IMR-90 (cell line): ENCODE data around the gene SMARCC2. TPM values are rescaled to one million over a fixed set of nuclear protein-coding genes. Genes with fewer than 3 reads are reported as not detected.

ENCODE experiments used
- ATAC-seq: fragments of 200-7000 bp; cut with Tn5 transposase; 2 replicates; pipeline ENCODE4 v1.9.1; 2020; ENCODE audit warnings: low read depth, mild to moderate bottlenecking, moderate library complexity
- BruUV-seq: library from RNA; stranded (reverse); fragments of 400-500 nt; replicated peaks from 2 replicates; lab custom pipeline; 2021; lab: Mats Ljungman, UMichigan
- CTCF ChIA-PET: fragments of 300-600 bp; formaldehyde crosslinking; extraction: SDS; loops from one replicate; lab custom pipeline; 2021; ENCODE audit warnings: antibody characterized with exemption; lab: Yijun Ruan, JAX
- POLR2A ChIA-PET: fragments of 300-600 bp; sonication (Branson Sonifier 250); formaldehyde crosslinking; loops from one replicate; lab custom pipeline; 2022; ENCODE audit warnings: antibody characterized with exemption; ENCODE audit not compliant: unreplicated experiment; lab: Charles Lee
- DNase-seq: peaks from one replicate; pipeline ENCODE4 v3.0.0; 2013
- H2AFZ ChIP-seq: replicated peaks from 2 replicates; pipeline ENCODE3; 2013; ENCODE audit warnings: low read length, mild to moderate bottlenecking; ENCODE audit not compliant: poor library complexity
- H2AK5ac ChIP-seq: 2 replicates; pipeline ENCODE4 v1.6.1; 2013; ENCODE audit warnings: low read depth, low read length, inconsistent platforms
- H2AK9ac ChIP-seq: replicated peaks from 2 replicates; pipeline ENCODE3; 2013; ENCODE audit warnings: mild to moderate bottlenecking, low read depth, low read length, moderate library complexity; ENCODE audit not compliant: poor library complexity
- H2BK120ac ChIP-seq: 2 replicates; pipeline ENCODE4 v1.6.1; 2013; ENCODE audit warnings: low read depth, low read length, inconsistent platforms
- H2BK15ac ChIP-seq: 3 replicates; pipeline ENCODE4 v1.6.1; 2013; ENCODE audit warnings: low read depth, low read length, inconsistent platforms
- H2BK20ac ChIP-seq: 2 replicates; pipeline ENCODE4 v1.6.1; 2013; ENCODE audit warnings: low read depth, mild to moderate bottlenecking, inconsistent platforms, low read length, moderate library complexity
- H2BK5ac ChIP-seq: 2 replicates; pipeline ENCODE4 v1.6.1; 2013; ENCODE audit warnings: mild to moderate bottlenecking, low read depth, low read length, inconsistent platforms; ENCODE audit not compliant: poor library complexity, severe bottlenecking
- H3K14ac ChIP-seq: replicated peaks from 2 replicates; pipeline ENCODE4 v1.6.1; 2013; ENCODE audit warnings: low read depth, low read length, inconsistent platforms
- H3K18ac ChIP-seq: 2 replicates; pipeline ENCODE4 v1.6.1; 2013; ENCODE audit warnings: low read depth, low read length, control low read depth
- H3K23ac ChIP-seq: 2 replicates; pipeline ENCODE4 v1.6.1; 2013; ENCODE audit warnings: low read depth, low read length, inconsistent platforms
- H3K27ac ChIP-seq: 2 replicates; pipeline ENCODE4 v1.5.1; 2013; ENCODE audit warnings: mild to moderate bottlenecking, control low read depth, low read length; ENCODE audit not compliant: insufficient read depth
- H3K27me3 ChIP-seq: 2 replicates; pipeline ENCODE4 v1.6.1; 2013; ENCODE audit warnings: low read length; ENCODE audit not compliant: control insufficient read depth, insufficient read depth
- H3K36me3 ChIP-seq: 2 replicates; pipeline ENCODE4 v1.6.1; 2013; ENCODE audit warnings: low read length, mixed read lengths; ENCODE audit not compliant: control insufficient read depth, insufficient read depth
- H3K4ac ChIP-seq: 2 replicates; pipeline ENCODE4 v1.6.1; 2013; ENCODE audit warnings: low read depth, low read length, inconsistent platforms
- H3K4me1 ChIP-seq: 2 replicates; pipeline ENCODE4 v1.6.1; 2013; ENCODE audit warnings: low read length, mixed read lengths; ENCODE audit not compliant: control insufficient read depth, insufficient read depth
- H3K4me2 ChIP-seq: 2 replicates; pipeline ENCODE4 v1.6.1; 2013; ENCODE audit warnings: low read depth, mild to moderate bottlenecking, control low read depth, low read length, moderate library complexity
- H3K4me3 ChIP-seq: 2 replicates; pipeline ENCODE4 v1.5.1; 2013; ENCODE audit warnings: low read depth, mild to moderate bottlenecking, control low read depth, low read length, moderate library complexity; ENCODE audit not compliant: insufficient read depth
- H3K56ac ChIP-seq: 2 replicates; pipeline ENCODE4 v1.6.1; 2013; ENCODE audit warnings: low read length, inconsistent platforms; ENCODE audit not compliant: insufficient read depth; ENCODE audit errors: extremely low read depth
- H3K79me1 ChIP-seq, 2 experiments: 2 replicates each; pipeline ENCODE4 v1.6.1; 2013; ENCODE audit warnings: low read length in 2 of 2, inconsistent platforms in 1 of 2, low read depth in 1 of 2
- H3K9ac ChIP-seq: 2 replicates; pipeline ENCODE4 v1.6.1; 2013; ENCODE audit warnings: low read depth, low read length, control low read depth
- H3K9me1 ChIP-seq: 2 replicates; pipeline ENCODE4 v1.6.1; 2013; ENCODE audit warnings: low read length, inconsistent platforms; ENCODE audit not compliant: insufficient read depth
- H3K9me3 ChIP-seq: 2 replicates; pipeline ENCODE4 v1.6.1; 2013; ENCODE audit warnings: low read length; ENCODE audit not compliant: control insufficient read depth, insufficient read depth
- H4K20me1 ChIP-seq: 2 replicates; pipeline ENCODE4 v1.6.1; 2013; ENCODE audit warnings: low read length, inconsistent platforms; ENCODE audit not compliant: insufficient read depth
- H4K5ac ChIP-seq: 2 replicates; pipeline ENCODE4 v1.6.1; 2013; ENCODE audit warnings: mild to moderate bottlenecking, low read depth, low read length, control low read depth
- H4K8ac ChIP-seq, 2 experiments: 2 replicates each; pipeline ENCODE4 v1.6.1; 2013; ENCODE audit warnings: low read depth in 2 of 2, low read length in 2 of 2, control low read depth in 1 of 2, inconsistent platforms in 1 of 2
- H4K91ac ChIP-seq: 2 replicates; pipeline ENCODE4 v1.6.1; 2013; ENCODE audit warnings: low read depth, low read length, inconsistent platforms; ENCODE audit not compliant: insufficient read depth
- BHLHE40 ChIP-seq: fragments of 150-350 bp; IDR thresholded peaks from 2 replicates; pipeline ENCODE4 v1.6.1; 2016; ENCODE audit warnings: mild to moderate bottlenecking, low read depth, low read length
- ELK1 ChIP-seq: fragments of 150-350 bp; IDR thresholded peaks from 2 replicates; pipeline ENCODE4 v1.6.1; 2016; ENCODE audit warnings: low read depth, mild to moderate bottlenecking, low read length, moderate library complexity, borderline replicate concordance
- MAFK ChIP-seq: IDR thresholded peaks from 2 replicates; pipeline ENCODE4 v1.6.1; 2012; ENCODE audit warnings: low read depth, low read length, improper control_type of control experiment
- MAZ ChIP-seq: IDR thresholded peaks from 2 replicates; pipeline ENCODE4 v1.6.1; 2012; ENCODE audit warnings: low read depth, mild to moderate bottlenecking, low read length, improper control_type of control experiment, moderate library complexity, borderline replicate concordance
- MXI1 ChIP-seq: IDR thresholded peaks from 2 replicates; pipeline ENCODE4 v1.6.1; 2012; ENCODE audit warnings: low read depth, mild to moderate bottlenecking, low read length, moderate library complexity, borderline replicate concordance
- NFE2L2 ChIP-seq: fragments of 150-350 bp; IDR thresholded peaks from 2 replicates; pipeline ENCODE4 v1.6.1; 2016; ENCODE audit warnings: low read depth, mild to moderate bottlenecking, low read length
- USF2 ChIP-seq: fragments of 150-350 bp; IDR thresholded peaks from 2 replicates; pipeline ENCODE4 v1.6.1; 2017; ENCODE audit warnings: mild to moderate bottlenecking, antibody characterized with exemption, low read length, low read depth
- WGBS, 2 experiments: methylation state at CpG; one replicate each; pipeline versions ENCODE4 v1.1.5 to v1.1.7; 2013; ENCODE audit warnings: missing lambda C conversion rate in 2 of 2; ENCODE audit not compliant: insufficient read length in 1 of 2; ENCODE audit errors: extremely low coverage in 2 of 2; 5-methylcytosine and 5-hydroxymethylcytosine counted together
- dilution Hi-C: fragments of 300-500 bp; cut with HindIII; formaldehyde crosslinking; loops from one replicate; pipeline ENCODE4 v1.14.3; 2018; ENCODE audit warnings: low sequenced_read_pairs; ENCODE audit not compliant: unreplicated experiment
- in situ Hi-C: fragments of 300-500 bp; cut with MboI; formaldehyde crosslinking; loops from 3 replicates; pipeline ENCODE4 v1.14.3; 2019; ENCODE audit warnings: low sequenced_read_pairs, inconsistent platforms, mixed read lengths
- intact Hi-C: fragments of 100-400 bp; cut with micrococcal nuclease; formaldehyde crosslinking; loops from 2 replicates; pipeline ENCODE4 v1.10.0; 2022
- polyA plus RNA-seq, 3 experiments: library from polyadenylated mRNA; depleted of rRNA; stranded (reverse); fragments of >200 nt; gene quantifications; 2 replicates each; pipeline ENCODE4 v1.2.3, GENCODE V29; 2012; ENCODE audit warnings: low replicate concordance in 1 of 3
- total RNA-seq: library from RNA; depleted of rRNA; stranded (reverse); fragments of >200 nt; gene quantifications from 2 replicates; pipeline ENCODE4 v1.2.3, GENCODE V29; 2012

Gene SMARCC2
- total and polyA plus RNA-seq, 2 of the 4 experiments (the other 2 are of a cell fraction): 42.3 to 43.8 TPM

DNA sequence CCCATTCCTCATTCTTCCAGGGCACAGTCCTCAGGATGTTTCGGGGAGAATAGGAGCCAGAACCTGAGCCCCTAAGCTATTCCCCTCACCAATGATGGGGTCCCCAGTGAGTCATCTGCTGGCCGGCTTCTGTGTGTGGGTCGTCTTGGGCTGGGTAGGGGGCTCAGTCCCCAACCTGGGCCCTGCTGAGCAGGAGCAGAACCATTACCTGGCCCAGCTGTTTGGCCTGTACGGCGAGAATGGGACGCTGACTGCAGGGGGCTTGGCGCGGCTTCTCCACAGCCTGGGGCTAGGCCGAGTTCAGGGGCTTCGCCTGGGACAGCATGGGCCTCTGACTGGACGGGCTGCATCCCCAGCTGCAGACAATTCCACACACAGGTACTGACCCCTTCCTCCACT is 41.9 kb upstream of the SMARCC2 start:
- Histone ChIP-seq H3K27me3 (no peaks in the 10 kb centered on the region), H2AFZ (no peak overlapping the region), H2BK20ac (no peak overlapping the region), H3K9ac (no peak overlapping the region), H3K9me1 (0 out of 2 replicates have a peak, but pooled peaks cover 3% of the 10 kb centered on the region), H3K27ac (no peak overlapping the region), H3K56ac (no peak overlapping the region), H2AK5ac (no peak overlapping the region), H3K36me3 (peaks cover 7% of the 10 kb centered on the region), H4K91ac (no peak overlapping the region), H4K8ac (no peak overlapping the region), H3K9me3 (no peaks in the 10 kb centered on the region), H3K23ac (no peak overlapping the region), H2BK15ac (no peak overlapping the region), H2BK120ac (no peak overlapping the region), H2AK9ac (no peak overlapping the region), H3K4ac (no peak overlapping the region), H3K4me2 (no peak overlapping the region), H3K18ac (no peak overlapping the region), H3K79me1 (peaks cover 0 to 2% of the 10 kb centered on the region in 2 experiments; a peak in 1 of 4 replicates), H3K4me3 (no peak overlapping the region), H4K5ac (no peak overlapping the region), H3K4me1 (no peaks in the 10 kb centered on the region), H4K20me1 (peaks cover 3% of the 10 kb centered on the region; the same call in 1 of the 2 replicates), H2BK5ac (no peak overlapping the region), H3K14ac (no peak overlapping the region)
- dilution Hi-C loops: no loop called here
- ChIA-PET CTCF (no interaction called here), POLR2A (interaction anchor here (0.5 to 1.1 kb wide), 2 partner anchors 9 to 111 kb away, joined by 3 to 4 read pairs; partner anchors contain the start of gene RNF41)
- TF ChIP-seq MAZ (no peak), BHLHE40 (no peak), USF2 (no peak), MAFK (no peak), ELK1 (no peak), MXI1 (no peak), NFE2L2 (no peak)
- in situ Hi-C loops: no loop called here
- no CpG with 5 or more reads among the region's 11 CpGs for WGBS, 2 experiments
- no TSS peak for BruUV-seq
- intact Hi-C loops: no loop called here
- DNase-seq (no peak), ATAC-seq (no peak)
